SK-N-SH (cell line): ENCODE results near the gene ANO6. TPM values are rescaled to one million over a fixed set of nuclear protein-coding genes. Genes with fewer than 3 reads are reported as not detected.

ENCODE experiments used
- CTCF ChIA-PET: fragments of 300-600, 350-600 bp; formaldehyde crosslinking; extraction: SDS; loops from one replicate; lab custom pipeline; 2021; lab: Yijun Ruan, JAX
- POLR2A ChIA-PET: fragments of 350-600 bp; sonication (Branson Sonifier 250); formaldehyde crosslinking; extraction: SDS; loops from one replicate; lab custom pipeline; 2020; ENCODE audit warnings: antibody characterized with exemption, inconsistent platforms; lab: Yijun Ruan, JAX
- DNase-seq: peaks from one replicate; pipeline ENCODE4 v3.0.0; 2012
- H2AFZ ChIP-seq: fragments of 200-600 bp; sonication (generic); 2 replicates; pipeline ENCODE4 v1.8.1; 2016; ENCODE audit warnings: antibody characterized with exemption, mild to moderate bottlenecking, low read depth
- H3F3A ChIP-seq: fragments of 200-600 bp; sonication (generic); replicated peaks from 2 replicates; pipeline ENCODE3; 2016; ENCODE audit warnings: antibody characterized with exemption, mild to moderate bottlenecking; ENCODE audit not compliant: insufficient read depth
- H3K27ac ChIP-seq, 2 experiments: fragments of 200-500 bp in 1 of 2; fragments of 200-600 bp in 1 of 2; sonication (Bioruptor generic) in 1 of 2; sonication (generic), shearing (Covaris generic) in 1 of 2; 2 replicates each; pipeline versions ENCODE4 v1.5.1 to v1.6.1; 2014 to 2016; ENCODE audit warnings: low read depth in 2 of 2, inconsistent platforms in 1 of 2, low read length in 1 of 2, mild to moderate bottlenecking in 1 of 2, mixed read lengths in 1 of 2
- H3K27me3 ChIP-seq: fragments of 200-600 bp; sonication (generic), shearing (Covaris generic); 2 replicates; pipeline ENCODE4 v1.6.1; 2016; ENCODE audit warnings: mixed run types; ENCODE audit not compliant: insufficient read depth
- H3K36me3 ChIP-seq, 2 experiments: fragments of 200-500 bp in 1 of 2; fragments of 200-600 bp in 1 of 2; sonication (Bioruptor generic) in 1 of 2; sonication (generic) in 1 of 2; replicated peaks in 1 of 2; 2 replicates each; pipeline versions ENCODE3 to v1.5.1; 2014 to 2016; ENCODE audit warnings: low read length in 1 of 2, mild to moderate bottlenecking in 1 of 2; ENCODE audit not compliant: insufficient read depth in 2 of 2, control insufficient read depth in 1 of 2
- H3K4me1 ChIP-seq, 2 experiments: fragments of 200-500 bp in 1 of 2; fragments of 200-600 bp in 1 of 2; sonication (Bioruptor generic) in 1 of 2; sonication (generic), shearing (Covaris generic) in 1 of 2; 2 replicates each; pipeline versions ENCODE4 v1.5.1 to v1.6.1; 2014 to 2016; ENCODE audit warnings: low read depth in 1 of 2, low read length in 1 of 2, mixed run types in 1 of 2; ENCODE audit not compliant: insufficient read depth in 2 of 2, control insufficient read depth in 1 of 2
- H3K4me2 ChIP-seq: fragments of 200-600 bp; sonication (generic), shearing (Covaris generic); 2 replicates; pipeline ENCODE4 v1.6.1; 2017; ENCODE audit warnings: mixed run types
- H3K4me3 ChIP-seq, 2 experiments: fragments of 200-500 bp in 1 of 2; fragments of 200-600 bp in 1 of 2; sonication (Bioruptor generic) in 1 of 2; sonication (generic), shearing (Covaris generic) in 1 of 2; 2 replicates each; pipeline versions ENCODE4 v1.5.1 to v1.8.1; 2014 to 2016; ENCODE audit warnings: low read depth in 2 of 2, inconsistent platforms in 1 of 2, low read length in 1 of 2, mild to moderate bottlenecking in 1 of 2, mixed read lengths in 1 of 2, moderate library complexity in 1 of 2
- H3K79me2 ChIP-seq: fragments of 200-600 bp; sonication (generic); 2 replicates; pipeline ENCODE4 v1.8.1; 2017; ENCODE audit warnings: mild to moderate bottlenecking; ENCODE audit not compliant: insufficient read depth
- H3K9ac ChIP-seq: fragments of 200-600 bp; sonication (generic); 2 replicates; pipeline ENCODE4 v1.6.1; 2017; ENCODE audit warnings: mixed run types
- H3K9me2 ChIP-seq: fragments of 200-600 bp; sonication (generic); 2 replicates; pipeline ENCODE4 v1.6.1; 2017; ENCODE audit warnings: mixed run types
- H3K9me3 ChIP-seq: fragments of 200-600 bp; sonication (generic); 2 replicates; pipeline ENCODE4 v1.6.1; 2017; ENCODE audit warnings: mixed run types, mild to moderate bottlenecking, moderate library complexity
- H4K20me1 ChIP-seq: fragments of 200-600 bp; sonication (generic); 2 replicates; pipeline ENCODE4 v1.6.1; 2017; ENCODE audit warnings: mild to moderate bottlenecking, mixed run types; ENCODE audit not compliant: insufficient read depth
- CHD2 ChIP-seq: fragments of 150-350 bp; IDR thresholded peaks from 2 replicates; pipeline ENCODE4 v1.6.1; 2018; ENCODE audit warnings: low read length; ENCODE audit not compliant: partially characterized antibody
- ELF1 ChIP-seq: IDR thresholded peaks from 2 replicates; pipeline ENCODE4 v1.4.0; 2012
- EZH2phosphoT487 ChIP-seq: fragments of 200-600 bp; sonication (generic); IDR thresholded peaks from 2 replicates; pipeline ENCODE4 v1.6.1; 2017; ENCODE audit warnings: low read depth, mixed run types, mild to moderate bottlenecking, antibody characterized with exemption, moderate library complexity, borderline replicate concordance
- FOXJ3 ChIP-seq: sonication (generic); formaldehyde crosslinking; IDR thresholded peaks from 2 replicates; pipeline ENCODE4 v1.5.1; 2020; ENCODE audit warnings: mild to moderate bottlenecking, missing genetic modification reagents
- FOXM1 ChIP-seq: IDR thresholded peaks from 2 replicates; pipeline ENCODE4 v1.4.0; 2012; ENCODE audit warnings: low read depth, mild to moderate bottlenecking
- GABPA ChIP-seq: IDR thresholded peaks from 2 replicates; pipeline ENCODE4 v1.4.0; 2012; ENCODE audit warnings: low read depth, mild to moderate bottlenecking
- JUND ChIP-seq: IDR thresholded peaks from 2 replicates; pipeline ENCODE4 v1.4.0; 2012
- MXI1 ChIP-seq: IDR thresholded peaks from 2 replicates; pipeline ENCODE4 v1.6.1; 2012; ENCODE audit warnings: mild to moderate bottlenecking, low read depth, low read length, improper control_type of control experiment
- NFIC ChIP-seq: IDR thresholded peaks from 2 replicates; pipeline ENCODE4 v1.4.0; 2012; ENCODE audit warnings: borderline replicate concordance
- NRF1 ChIP-seq: IDR thresholded peaks from 2 replicates; pipeline ENCODE4 v1.6.1; 2012; ENCODE audit warnings: low read depth, mild to moderate bottlenecking, low read length
- POLR2AphosphoS5 ChIP-seq: IDR thresholded peaks from 2 replicates; pipeline ENCODE4 v1.6.1; 2012; ENCODE audit warnings: low read depth, low read length
- RAD21 ChIP-seq: IDR thresholded peaks from 2 replicates; pipeline ENCODE4 v1.6.1; 2012; ENCODE audit warnings: mild to moderate bottlenecking, low read length
- RFX5 ChIP-seq: IDR thresholded peaks from 2 replicates; pipeline ENCODE4 v1.6.1; 2012; ENCODE audit warnings: mild to moderate bottlenecking, improper control_type of control experiment, low read length
- RXRA ChIP-seq: IDR thresholded peaks from 2 replicates; pipeline ENCODE4 v1.4.0; 2012; ENCODE audit warnings: low read depth, mild to moderate bottlenecking, borderline replicate concordance
- SMC3 ChIP-seq: IDR thresholded peaks from 2 replicates; pipeline ENCODE4 v1.6.1; 2012; ENCODE audit warnings: low read depth, low read length, improper control_type of control experiment
- TAF1 ChIP-seq: IDR thresholded peaks from 2 replicates; pipeline ENCODE4 v1.6.1; 2012; ENCODE audit warnings: low read depth, mild to moderate bottlenecking, low read length, moderate library complexity, borderline replicate concordance
- TCF12 ChIP-seq: IDR thresholded peaks from 2 replicates; pipeline ENCODE4 v1.4.0; 2012
- TEAD4 ChIP-seq: IDR thresholded peaks from 2 replicates; pipeline ENCODE4 v1.4.0; 2012; ENCODE audit warnings: mild to moderate bottlenecking, borderline replicate concordance; ENCODE audit not compliant: insufficient read depth
- USF1 ChIP-seq: IDR thresholded peaks from 2 replicates; pipeline ENCODE4 v1.4.0; 2012; ENCODE audit warnings: low read depth, borderline replicate concordance
- YY1 ChIP-seq: IDR thresholded peaks from 2 replicates; pipeline ENCODE4 v1.4.0; 2012; ENCODE audit warnings: low read depth, mild to moderate bottlenecking
- WGBS: methylation state at CpG from one replicate; pipeline ENCODE4 v1.1.6; 2017; ENCODE audit warnings: low lambda C conversion rate; 5-methylcytosine and 5-hydroxymethylcytosine counted together
- polyA plus RNA-seq, 3 experiments: library from polyadenylated mRNA; depleted of rRNA; stranded (reverse); fragments of >200 nt; gene quantifications; 2 replicates each; pipeline ENCODE4 v1.2.3, GENCODE V29; 2012
- TF ChIP-seq, protein P1 (sequence below): IDR thresholded peaks from 2 replicates; pipeline ENCODE4 v1.6.1; 2012; ENCODE audit warnings: mild to moderate bottlenecking, low read depth, low read length, moderate library complexity
- TF ChIP-seq, protein P2 (sequence below): IDR thresholded peaks from 2 replicates; pipeline ENCODE4 v1.4.0; 2012; ENCODE audit warnings: low read depth
- TF ChIP-seq, protein P3 (sequence below): IDR thresholded peaks from 2 replicates; pipeline ENCODE4; 2012
- TF ChIP-seq, protein P4 (sequence below): IDR thresholded peaks from 2 replicates; pipeline ENCODE4 v1.4.0; 2012; ENCODE audit warnings: low read depth, borderline replicate concordance

The ANO6 gene
- polyA plus RNA-seq, 1 of the 3 experiments (the other 2 are of a cell fraction): 20.1 TPM

DNA sequence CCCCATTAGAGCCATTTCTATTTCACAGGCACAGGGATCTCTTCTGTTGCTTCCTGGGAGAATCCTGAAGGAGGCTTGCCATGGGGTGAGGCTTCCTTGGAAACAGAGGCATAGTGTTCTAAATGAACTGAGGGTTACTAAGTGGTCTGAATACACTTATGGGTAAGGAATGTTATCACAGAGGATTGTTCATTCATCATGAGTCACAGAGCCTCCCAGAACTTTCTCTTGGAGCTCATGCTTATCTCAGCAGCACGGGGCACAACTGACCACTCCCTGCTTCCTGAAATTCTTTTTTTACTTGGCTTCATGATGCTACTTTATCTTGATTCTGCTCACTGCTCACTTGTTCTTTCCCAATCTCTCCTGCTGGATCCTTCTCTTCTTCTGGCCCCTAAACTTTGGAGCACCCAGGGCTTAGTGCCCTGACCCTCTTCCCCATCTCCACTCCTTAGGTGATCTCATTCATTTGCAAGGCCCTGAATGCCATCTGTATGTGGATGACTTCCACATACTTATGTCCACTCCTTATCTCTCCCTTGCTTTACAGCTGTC is 57.9 kb downstream of the ANO6 start (continued):
- TF ChIP-seq, protein P1, sequence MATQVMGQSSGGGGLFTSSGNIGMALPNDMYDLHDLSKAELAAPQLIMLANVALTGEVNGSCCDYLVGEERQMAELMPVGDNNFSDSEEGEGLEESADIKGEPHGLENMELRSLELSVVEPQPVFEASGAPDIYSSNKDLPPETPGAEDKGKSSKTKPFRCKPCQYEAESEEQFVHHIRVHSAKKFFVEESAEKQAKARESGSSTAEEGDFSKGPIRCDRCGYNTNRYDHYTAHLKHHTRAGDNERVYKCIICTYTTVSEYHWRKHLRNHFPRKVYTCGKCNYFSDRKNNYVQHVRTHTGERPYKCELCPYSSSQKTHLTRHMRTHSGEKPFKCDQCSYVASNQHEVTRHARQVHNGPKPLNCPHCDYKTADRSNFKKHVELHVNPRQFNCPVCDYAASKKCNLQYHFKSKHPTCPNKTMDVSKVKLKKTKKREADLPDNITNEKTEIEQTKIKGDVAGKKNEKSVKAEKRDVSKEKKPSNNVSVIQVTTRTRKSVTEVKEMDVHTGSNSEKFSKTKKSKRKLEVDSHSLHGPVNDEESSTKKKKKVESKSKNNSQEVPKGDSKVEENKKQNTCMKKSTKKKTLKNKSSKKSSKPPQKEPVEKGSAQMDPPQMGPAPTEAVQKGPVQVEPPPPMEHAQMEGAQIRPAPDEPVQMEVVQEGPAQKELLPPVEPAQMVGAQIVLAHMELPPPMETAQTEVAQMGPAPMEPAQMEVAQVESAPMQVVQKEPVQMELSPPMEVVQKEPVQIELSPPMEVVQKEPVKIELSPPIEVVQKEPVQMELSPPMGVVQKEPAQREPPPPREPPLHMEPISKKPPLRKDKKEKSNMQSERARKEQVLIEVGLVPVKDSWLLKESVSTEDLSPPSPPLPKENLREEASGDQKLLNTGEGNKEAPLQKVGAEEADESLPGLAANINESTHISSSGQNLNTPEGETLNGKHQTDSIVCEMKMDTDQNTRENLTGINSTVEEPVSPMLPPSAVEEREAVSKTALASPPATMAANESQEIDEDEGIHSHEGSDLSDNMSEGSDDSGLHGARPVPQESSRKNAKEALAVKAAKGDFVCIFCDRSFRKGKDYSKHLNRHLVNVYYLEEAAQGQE: no peak
- TF ChIP-seq, protein P2, sequence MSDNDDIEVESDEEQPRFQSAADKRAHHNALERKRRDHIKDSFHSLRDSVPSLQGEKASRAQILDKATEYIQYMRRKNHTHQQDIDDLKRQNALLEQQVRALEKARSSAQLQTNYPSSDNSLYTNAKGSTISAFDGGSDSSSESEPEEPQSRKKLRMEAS: peak; percentile 86
- TF ChIP-seq TAF1 (no peak; the same call in 1 of the 2 replicates), TCF12 (peak; percentile 79), TEAD4 (peak; percentile 76; the same call in 1 of the 2 replicates), RAD21 (no peak), NFIC (peak; percentile 74), JUND (peak; percentile 89), SMC3 (no peak), CHD2 (no peak)
- TF ChIP-seq, protein P3, sequence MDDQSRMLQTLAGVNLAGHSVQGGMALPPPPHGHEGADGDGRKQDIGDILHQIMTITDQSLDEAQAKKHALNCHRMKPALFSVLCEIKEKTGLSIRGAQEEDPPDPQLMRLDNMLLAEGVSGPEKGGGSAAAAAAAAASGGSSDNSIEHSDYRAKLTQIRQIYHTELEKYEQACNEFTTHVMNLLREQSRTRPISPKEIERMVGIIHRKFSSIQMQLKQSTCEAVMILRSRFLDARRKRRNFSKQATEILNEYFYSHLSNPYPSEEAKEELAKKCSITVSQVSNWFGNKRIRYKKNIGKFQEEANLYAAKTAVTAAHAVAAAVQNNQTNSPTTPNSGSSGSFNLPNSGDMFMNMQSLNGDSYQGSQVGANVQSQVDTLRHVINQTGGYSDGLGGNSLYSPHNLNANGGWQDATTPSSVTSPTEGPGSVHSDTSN: peak; percentile 59; the same call in 1 of the 2 replicates

GRCh38 chr12:45276154-45276755 is 60.4 kb downstream of the ANO6 start:
- Histone ChIP-seq H3K4me3 (no peak overlapping the region), H3K9me3 (no peaks in the 10 kb centered on the region), H3K27me3 (no peaks in the 10 kb centered on the region), H3K9me2 (no peaks in the 10 kb centered on the region), H3K4me1 (peaks cover 14 to 20% of the 10 kb centered on the region in 2 experiments), H3K9ac (no peak overlapping the region), H3K27ac (no peak overlapping the region), H3K79me2 (peaks cover 80% of the 10 kb centered on the region), H3K36me3 (peaks cover 4 to 16% of the 10 kb centered on the region in 2 experiments), H3K4me2 (no peak overlapping the region), H4K20me1 (no peaks in the 10 kb centered on the region), H2AFZ (no peak overlapping the region), H3F3A (peaks cover 15% of the 10 kb centered on the region)
- WGBS: 94% methylated on average over 5 of the region's 5 CpGs
- ChIA-PET CTCF (interaction anchor here (0.8 to 1.3 kb wide), 5 partner anchors 8 to 150 kb away, joined by 3 to 4 read pairs (median 3); no protein-coding TSS in a partner anchor), POLR2A (no interaction called here)
- DNase-seq: no peak
- TF ChIP-seq NRF1 (no peak), SMC3 (no peak), YY1 (no peak), GABPA (no peak), RXRA (no peak), USF1 (no peak), JUND (no peak), FOXJ3 (no peak), EZH2phosphoT487 (no peak), ELF1 (no peak), POLR2AphosphoS5 (no peak), FOXM1 (no peak), MXI1 (no peak), RFX5 (no peak)
- TF ChIP-seq, protein P4, sequence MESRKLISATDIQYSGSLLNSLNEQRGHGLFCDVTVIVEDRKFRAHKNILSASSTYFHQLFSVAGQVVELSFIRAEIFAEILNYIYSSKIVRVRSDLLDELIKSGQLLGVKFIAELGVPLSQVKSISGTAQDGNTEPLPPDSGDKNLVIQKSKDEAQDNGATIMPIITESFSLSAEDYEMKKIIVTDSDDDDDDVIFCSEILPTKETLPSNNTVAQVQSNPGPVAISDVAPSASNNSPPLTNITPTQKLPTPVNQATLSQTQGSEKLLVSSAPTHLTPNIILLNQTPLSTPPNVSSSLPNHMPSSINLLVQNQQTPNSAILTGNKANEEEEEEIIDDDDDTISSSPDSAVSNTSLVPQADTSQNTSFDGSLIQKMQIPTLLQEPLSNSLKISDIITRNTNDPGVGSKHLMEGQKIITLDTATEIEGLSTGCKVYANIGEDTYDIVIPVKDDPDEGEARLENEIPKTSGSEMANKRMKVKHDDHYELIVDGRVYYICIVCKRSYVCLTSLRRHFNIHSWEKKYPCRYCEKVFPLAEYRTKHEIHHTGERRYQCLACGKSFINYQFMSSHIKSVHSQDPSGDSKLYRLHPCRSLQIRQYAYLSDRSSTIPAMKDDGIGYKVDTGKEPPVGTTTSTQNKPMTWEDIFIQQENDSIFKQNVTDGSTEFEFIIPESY: no peak
- TF ChIP-seq, protein P3: no peak
